ENCODE data around the gene EXOC2. TPM values are rescaled to one million over a fixed set of nuclear protein-coding genes. Genes with fewer than 3 reads are reported as not detected.

The EXOC2 gene
- total RNA-seq, 5 donors from 2014 or later (not counting 1 experiment from before 2014, with no cell fraction given) = 30.7 to 40.6 (median 39.3) TPM

DNA sequence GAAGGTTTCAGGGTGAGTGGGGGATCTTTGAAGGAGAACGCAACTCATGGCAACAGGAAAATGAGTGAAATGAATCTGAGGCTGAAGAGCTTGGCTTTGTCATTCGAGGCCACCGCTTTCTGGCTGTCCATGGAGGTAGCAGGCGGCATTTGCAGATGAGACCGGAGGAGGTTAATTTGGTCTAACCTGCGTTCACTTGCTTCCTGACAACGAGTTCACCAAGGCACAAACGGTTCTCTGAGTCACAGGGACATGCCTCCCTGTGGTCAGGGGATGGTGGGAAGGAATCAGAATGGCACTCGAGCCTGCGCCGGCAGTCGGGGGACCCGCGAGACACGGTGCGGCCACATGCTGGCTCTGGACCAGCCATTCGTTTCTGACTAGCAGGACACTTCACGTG, 226.4 kb downstream of the EXOC2 start:
- Histone ChIP-seq H3K4me1 (ENCODE audit: control insufficient read depth in 1 of 2, extremely low read depth in 1 of 2, insufficient read depth in 2 of 2, low read length in 2 of 2) (peaks cover 0 to 4% of the 10 kb centered on the region in 2 experiments), H3K36me3 (ENCODE audit: control insufficient read depth in 2 of 2, extremely low read depth in 1 of 2, insufficient read depth in 1 of 2, low read length in 1 of 2) (no peaks in the 10 kb centered on the region), H3K9me3 (no peaks in the 10 kb centered on the region), H3K4me3 (ENCODE audit: control insufficient read depth in 1 of 2, extremely low read depth in 1 of 2, low read length in 1 of 2) (no peak overlapping the region), H3K27me3 (replicated peaks in 1 of 2; ENCODE audit: control insufficient read depth in 2 of 2, extremely low read depth in 1 of 2, insufficient read depth in 2 of 2, low read length in 1 of 2) (peaks cover 0 to 43% of the 10 kb centered on the region in 2 experiments), H3K27ac (ENCODE audit: low read length) (no peak overlapping the region)
- DNase-seq = no peak
- CTCF ChIA-PET = no interaction called here
- no peak for ATAC-seq (replicated peaks in 1 of 4)
- H3K4me1 Mint-ChIP-seq = peaks cover 3 to 14% (median 13%) of the 10 kb centered on the region in 3 donors
- 83% methylated on average over 18 of the region's 18 CpGs for WGBS (ENCODE audit: insufficient coverage)
- H3K9me3 Mint-ChIP-seq = no peaks in the 10 kb centered on the region
- peaks cover 7 to 41% of the 10 kb centered on the region in 2 donors for H3K27me3 Mint-ChIP-seq
- POLR2A ChIA-PET = no interaction called here
- H3K27ac Mint-ChIP-seq = no peak overlapping the region
- H3K4me3 Mint-ChIP-seq = no peak overlapping the region
- H3K36me3 Mint-ChIP-seq = no peaks in the 10 kb centered on the region

DNA sequence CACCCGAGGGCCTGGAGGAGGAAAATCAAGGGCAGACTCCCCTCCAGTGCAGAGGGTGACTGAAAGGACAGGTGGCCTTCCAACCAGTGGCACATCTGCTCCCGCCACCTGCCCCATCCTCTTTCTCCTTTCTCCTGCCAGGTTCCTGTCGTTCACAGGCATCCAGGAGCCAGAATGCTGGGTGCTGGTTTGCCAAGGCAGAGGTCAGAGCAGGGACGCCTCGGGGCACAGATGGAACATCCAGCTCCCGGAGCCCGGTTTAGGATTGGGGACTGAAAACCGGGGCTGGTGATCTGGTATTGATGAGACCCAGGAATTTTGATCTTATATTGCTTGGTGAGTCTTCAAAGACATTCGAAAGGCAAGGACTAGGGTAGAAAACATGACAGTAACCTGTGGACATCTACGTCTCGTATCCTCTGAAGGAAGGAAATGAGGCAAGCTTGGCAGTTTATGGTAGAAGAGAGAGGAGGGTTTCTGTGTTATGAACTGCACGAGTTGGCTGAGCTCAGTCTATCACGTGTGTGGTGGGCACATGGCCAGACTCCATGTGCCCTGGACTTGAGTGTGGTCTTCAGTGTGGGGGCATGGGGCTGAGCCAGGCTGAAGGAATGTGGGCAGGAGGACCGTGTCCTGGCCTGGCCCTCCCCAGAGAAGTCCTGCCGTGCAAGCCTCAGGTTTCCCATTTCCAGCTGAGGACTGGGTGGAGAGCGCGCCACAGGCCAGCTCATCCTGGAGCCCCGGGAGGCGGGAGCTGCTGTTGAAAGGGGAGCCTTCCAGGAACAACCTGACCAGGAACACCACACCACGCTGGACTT, 227.2 kb downstream of the EXOC2 start:
- H3K27ac ChIP-seq (ENCODE audit: low read length) = no peak overlapping the region
- DNase-seq = no peak
- WGBS (ENCODE audit: insufficient coverage) = 79% methylated on average over 10 of the region's 20 CpGs
- H3K36me3 ChIP-seq (ENCODE audit: control insufficient read depth in 2 of 2, extremely low read depth in 1 of 2, insufficient read depth in 1 of 2, low read length in 1 of 2) = no peaks in the 10 kb centered on the region
- Mint-ChIP-seq H3K27me3 (peaks cover 7 to 41% of the 10 kb centered on the region in 2 donors), H3K4me1 (peaks cover 3 to 14% (median 13%) of the 10 kb centered on the region in 3 donors), H3K27ac (peak overlapping the region in 1 of 2 donors; percentile 34), H3K9me3 (no peaks in the 10 kb centered on the region), H3K36me3 (no peaks in the 10 kb centered on the region), H3K4me3 (no peak overlapping the region)
- H3K4me1 ChIP-seq (ENCODE audit: control insufficient read depth in 1 of 2, extremely low read depth in 1 of 2, insufficient read depth in 2 of 2, low read length in 2 of 2) = peaks cover 0 to 4% of the 10 kb centered on the region in 2 experiments
- no peak overlapping the region for H3K4me3 ChIP-seq (ENCODE audit: control insufficient read depth in 1 of 2, extremely low read depth in 1 of 2, low read length in 1 of 2)
- H3K9me3 ChIP-seq = no peaks in the 10 kb centered on the region
- ChIA-PET CTCF (no interaction called here), POLR2A (no interaction called here)
- no peak for ATAC-seq (replicated peaks in 1 of 4)
- H3K27me3 ChIP-seq (replicated peaks in 1 of 2; ENCODE audit: control insufficient read depth in 2 of 2, extremely low read depth in 1 of 2, insufficient read depth in 2 of 2, low read length in 1 of 2) = peaks cover 0 to 43% of the 10 kb centered on the region in 2 experiments

DNA sequence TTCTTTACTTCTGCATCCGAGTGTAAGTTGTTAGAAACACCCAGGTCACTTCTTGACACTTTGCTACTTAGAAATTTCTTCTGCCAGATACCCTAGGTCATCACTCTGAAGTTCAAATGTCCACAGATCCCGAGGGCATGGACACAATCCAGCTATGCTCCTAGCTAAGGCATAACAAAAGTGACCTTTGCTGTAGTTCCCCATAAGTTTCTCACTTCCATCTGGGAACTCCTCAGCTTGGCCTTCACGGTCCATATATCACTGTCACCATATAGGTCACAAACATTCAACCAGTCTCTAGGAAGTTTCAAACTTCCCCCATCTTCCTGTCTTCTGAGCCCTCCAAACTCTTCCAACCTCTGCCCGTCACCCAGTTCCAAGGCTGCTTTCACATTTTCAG, 236.1 kb downstream of the EXOC2 start:
- ChIA-PET CTCF (no interaction called here), POLR2A (no interaction called here)
- H3K4me1 Mint-ChIP-seq = peaks cover 5 to 9% (median 8%) of the 10 kb centered on the region in 3 donors
- no peaks in the 10 kb centered on the region for H3K36me3 Mint-ChIP-seq
- no peak overlapping the region for H3K4me3 Mint-ChIP-seq
- WGBS (ENCODE audit: insufficient coverage) = 94% methylated on average over 4 of the region's 4 CpGs
- Histone ChIP-seq H3K9me3 (no peaks in the 10 kb centered on the region), H3K27ac (ENCODE audit: low read length) (no peak overlapping the region), H3K4me3 (ENCODE audit: control insufficient read depth in 1 of 2, extremely low read depth in 1 of 2, low read length in 1 of 2) (no peak overlapping the region), H3K27me3 (replicated peaks in 1 of 2; ENCODE audit: control insufficient read depth in 2 of 2, extremely low read depth in 1 of 2, insufficient read depth in 2 of 2, low read length in 1 of 2) (no peaks in the 10 kb centered on the region), H3K4me1 (ENCODE audit: control insufficient read depth in 1 of 2, extremely low read depth in 1 of 2, insufficient read depth in 2 of 2, low read length in 2 of 2) (peaks cover 0 to 4% of the 10 kb centered on the region in 2 experiments), H3K36me3 (ENCODE audit: control insufficient read depth in 2 of 2, extremely low read depth in 1 of 2, insufficient read depth in 1 of 2, low read length in 1 of 2) (no peaks in the 10 kb centered on the region)
- no peak for ATAC-seq (replicated peaks in 1 of 4)
- no peak for DNase-seq
- no peak overlapping the region for H3K27ac Mint-ChIP-seq
- peaks cover 0 to 4% (median 0%) of the 10 kb centered on the region in 3 donors for H3K9me3 Mint-ChIP-seq
- H3K27me3 Mint-ChIP-seq = no peaks in the 10 kb centered on the region

DNA sequence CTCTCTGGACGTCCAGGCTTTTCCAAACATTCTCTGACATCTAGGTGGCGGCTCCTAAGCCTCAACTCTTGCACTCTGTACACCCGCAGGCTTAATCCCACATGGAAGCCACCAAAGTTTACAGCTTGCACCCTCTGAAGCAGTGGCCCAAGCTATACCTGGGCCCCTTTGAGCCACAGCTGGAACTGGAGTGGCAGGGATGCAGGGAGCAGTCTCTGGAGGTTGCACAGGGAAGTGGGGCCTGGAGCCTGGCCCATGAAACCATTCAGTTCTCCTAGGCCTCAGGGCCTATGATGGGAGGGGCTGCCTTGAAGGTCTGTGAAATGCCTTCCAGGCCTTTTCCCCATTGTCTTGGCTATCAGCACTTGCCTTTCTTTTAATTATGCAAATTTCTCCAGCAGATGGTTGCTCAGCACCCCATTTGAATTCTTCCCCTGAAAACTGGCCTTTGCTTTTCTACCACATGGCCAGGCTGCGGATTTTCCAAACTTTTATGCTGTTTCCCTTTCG, 236.5 kb downstream of the EXOC2 start:
- Mint-ChIP-seq H3K9me3 (peaks cover 0 to 4% (median 0%) of the 10 kb centered on the region in 3 donors), H3K4me1 (peaks cover 5 to 9% (median 8%) of the 10 kb centered on the region in 3 donors), H3K36me3 (no peaks in the 10 kb centered on the region), H3K4me3 (no peak overlapping the region), H3K27ac (no peak overlapping the region), H3K27me3 (no peaks in the 10 kb centered on the region)
- Histone ChIP-seq H3K27ac (ENCODE audit: low read length) (no peak overlapping the region), H3K9me3 (no peaks in the 10 kb centered on the region), H3K4me1 (ENCODE audit: control insufficient read depth in 1 of 2, extremely low read depth in 1 of 2, insufficient read depth in 2 of 2, low read length in 2 of 2) (peaks cover 0 to 4% of the 10 kb centered on the region in 2 experiments), H3K36me3 (ENCODE audit: control insufficient read depth in 2 of 2, extremely low read depth in 1 of 2, insufficient read depth in 1 of 2, low read length in 1 of 2) (no peaks in the 10 kb centered on the region), H3K27me3 (replicated peaks in 1 of 2; ENCODE audit: control insufficient read depth in 2 of 2, extremely low read depth in 1 of 2, insufficient read depth in 2 of 2, low read length in 1 of 2) (no peaks in the 10 kb centered on the region), H3K4me3 (ENCODE audit: control insufficient read depth in 1 of 2, extremely low read depth in 1 of 2, low read length in 1 of 2) (no peak overlapping the region)
- whole genome bisulfite sequencing (ENCODE audit: insufficient coverage) = 91% methylated on average over 5 of the region's 5 CpGs
- POLR2A ChIA-PET = no interaction called here
- CTCF ChIA-PET = no interaction called here
- no peak for DNase-seq
- ATAC-seq (replicated peaks in 1 of 4) = no peak

DNA sequence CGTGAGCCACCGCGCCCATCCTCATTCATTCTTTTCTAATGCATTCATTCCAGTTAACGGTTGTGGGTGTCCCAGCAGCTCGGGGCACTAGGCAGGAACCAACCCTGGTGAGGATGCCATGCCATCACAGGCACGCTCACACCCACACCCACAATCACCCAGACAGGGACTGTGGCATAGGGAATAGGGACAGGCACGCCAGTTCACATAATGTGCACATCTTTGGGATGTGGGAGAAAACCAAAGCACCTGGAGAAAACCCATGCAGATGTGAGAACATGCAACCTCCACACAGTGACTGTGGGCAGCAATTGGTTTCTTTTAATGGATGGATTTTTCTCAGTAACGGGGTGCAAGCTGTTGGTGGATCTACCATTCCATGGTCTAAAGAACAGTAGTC, 237.1 kb downstream of the EXOC2 start:
- POLR2A ChIA-PET = no interaction called here
- DNase-seq = no peak
- Histone ChIP-seq H3K27me3 (replicated peaks in 1 of 2; ENCODE audit: control insufficient read depth in 2 of 2, extremely low read depth in 1 of 2, insufficient read depth in 2 of 2, low read length in 1 of 2) (no peaks in the 10 kb centered on the region), H3K9me3 (no peaks in the 10 kb centered on the region), H3K27ac (ENCODE audit: low read length) (no peak overlapping the region), H3K36me3 (ENCODE audit: control insufficient read depth in 2 of 2, extremely low read depth in 1 of 2, insufficient read depth in 1 of 2, low read length in 1 of 2) (no peaks in the 10 kb centered on the region), H3K4me3 (ENCODE audit: control insufficient read depth in 1 of 2, extremely low read depth in 1 of 2, low read length in 1 of 2) (no peak overlapping the region), H3K4me1 (ENCODE audit: control insufficient read depth in 1 of 2, extremely low read depth in 1 of 2, insufficient read depth in 2 of 2, low read length in 2 of 2) (peaks cover 0 to 4% of the 10 kb centered on the region in 2 experiments)
- CTCF ChIA-PET = no interaction called here
- Mint-ChIP-seq H3K27ac (no peak overlapping the region), H3K36me3 (no peaks in the 10 kb centered on the region), H3K27me3 (no peaks in the 10 kb centered on the region), H3K4me3 (no peak overlapping the region), H3K4me1 (peaks cover 5 to 9% (median 8%) of the 10 kb centered on the region in 3 donors), H3K9me3 (peaks cover 0 to 4% (median 0%) of the 10 kb centered on the region in 3 donors)
- 100% methylated on average over 2 of the region's 8 CpGs for WGBS (ENCODE audit: insufficient coverage)
- ATAC-seq (replicated peaks in 1 of 4) = no peak

DNA sequence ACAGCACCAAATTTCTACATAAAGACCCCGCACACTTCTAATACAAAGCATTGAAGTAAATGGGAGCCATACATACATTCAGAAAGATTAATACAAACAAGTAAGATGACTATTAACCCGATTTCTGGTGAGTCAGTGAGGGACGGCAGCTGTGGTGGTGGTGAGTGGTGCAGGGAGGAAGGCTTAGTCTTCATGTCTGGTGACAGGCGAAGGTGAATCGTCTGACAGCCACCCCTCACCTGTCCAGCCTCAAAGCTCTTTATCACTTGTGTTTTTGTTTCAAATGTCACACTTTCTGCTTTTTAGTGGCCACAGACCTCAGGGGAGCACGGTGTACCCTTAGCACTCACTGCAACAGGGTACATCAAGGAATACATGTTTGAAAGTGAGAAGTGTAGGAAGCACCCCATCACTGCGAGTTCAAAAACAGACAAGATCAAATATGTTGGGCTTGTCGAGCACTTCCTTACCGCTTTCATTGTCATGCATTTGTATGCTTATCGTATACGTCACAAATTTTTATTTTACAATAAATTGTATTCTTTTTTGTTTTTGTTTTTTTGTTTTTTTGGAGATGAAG, 237.8 kb downstream of the EXOC2 start:
- ChIA-PET CTCF (no interaction called here), POLR2A (no interaction called here)
- Histone ChIP-seq H3K27ac (ENCODE audit: low read length) (no peak overlapping the region), H3K27me3 (replicated peaks in 1 of 2; ENCODE audit: control insufficient read depth in 2 of 2, extremely low read depth in 1 of 2, insufficient read depth in 2 of 2, low read length in 1 of 2) (no peaks in the 10 kb centered on the region), H3K4me3 (ENCODE audit: control insufficient read depth in 1 of 2, extremely low read depth in 1 of 2, low read length in 1 of 2) (no peak overlapping the region), H3K36me3 (ENCODE audit: control insufficient read depth in 2 of 2, extremely low read depth in 1 of 2, insufficient read depth in 1 of 2, low read length in 1 of 2) (no peaks in the 10 kb centered on the region), H3K4me1 (ENCODE audit: control insufficient read depth in 1 of 2, extremely low read depth in 1 of 2, insufficient read depth in 2 of 2, low read length in 2 of 2) (peaks cover 0 to 4% of the 10 kb centered on the region in 2 experiments), H3K9me3 (no peaks in the 10 kb centered on the region)
- DNase-seq (peak in 1 of 35 experiments; percentile 28), ATAC-seq (replicated peaks in 1 of 4) (peak; percentile 48 to 75 (median 60))
- Mint-ChIP-seq H3K4me3 (peak overlapping the region in 2 of 3 donors; percentile 11 to 30), H3K36me3 (no peaks in the 10 kb centered on the region), H3K27ac (peak overlapping the region; percentile 12 to 53), H3K4me1 (peaks cover 5 to 9% (median 8%) of the 10 kb centered on the region in 3 donors), H3K9me3 (peaks cover 0 to 4% (median 0%) of the 10 kb centered on the region in 3 donors), H3K27me3 (no peaks in the 10 kb centered on the region)
- WGBS (ENCODE audit: insufficient coverage) = no CpG with 5 or more reads among the region's 11 CpGs

All from T-cell (primary cell).